Activated T-helper 1 cell treated with anti-CD3 and anti-CD28 coated beads, Interleukin-12 subunit alpha, Interleukin-12 subunit beta, Interleukin-2, Interleukin-4 antibody, amounts not matched to agents 30 ng/mL and 10 ng/mL and 1 ng/mL, durations not matched to agents 14 hours and 24 hours and 36 hours (primary cell): ENCODE measurements around the gene WAC. TPM values are rescaled to one million over a fixed set of nuclear protein-coding genes. Genes with fewer than 3 reads are reported as not detected.
"Not testable (repeated sequence)": the region's sequence is repeated elsewhere in the genome, so short reads cannot be mapped to it uniquely, and the experiment has no call there.

Experiments
- DNase-seq: peaks from one replicate; pipeline ENCODE4 v3.0.0; 2021; ENCODE audit warnings: low spot score
- H3K27ac Mint-ChIP-seq: one replicate; pipeline ENCODE4 v1.8.0; 2021; ENCODE audit warnings: mild to moderate bottlenecking, mixed read lengths
- H3K27me3 Mint-ChIP-seq: one replicate; pipeline ENCODE4 v1.8.0; 2022; ENCODE audit warnings: mild to moderate bottlenecking, moderate library complexity, mixed read lengths; ENCODE audit not compliant: insufficient read depth
- H3K36me3 Mint-ChIP-seq: one replicate; pipeline ENCODE4 v1.8.0; 2021; ENCODE audit warnings: low read depth, mixed read lengths
- H3K4me1 Mint-ChIP-seq: one replicate; pipeline ENCODE4 v1.8.0; 2021; ENCODE audit warnings: low read depth, mixed read lengths
- H3K4me3 Mint-ChIP-seq: one replicate; pipeline ENCODE4 v1.8.0; 2021; ENCODE audit warnings: mild to moderate bottlenecking, moderate library complexity, mixed read lengths
- H3K9me3 Mint-ChIP-seq: one replicate; pipeline ENCODE4 v1.8.0; 2021; ENCODE audit warnings: mixed read lengths
- intact Hi-C: fragments of 100-400 bp; cut with micrococcal nuclease; formaldehyde crosslinking; loops from one replicate; pipeline ENCODE4 v1.15.1; 2024
- total RNA-seq: library from RNA; stranded (reverse); gene quantifications from 2 replicates; pipeline ENCODE4 v1.2.3, GENCODE V29; 2022

WAC gene
- total RNA-seq, 1 donor from 2014 or later: 130 TPM

- Mint-ChIP-seq H3K27ac (no peak overlapping the region), H3K9me3 (no peaks in the 10 kb centered on the region), H3K36me3 (no peaks in the 10 kb centered on the region), H3K27me3 (no peaks in the 10 kb centered on the region), H3K4me1 (no peaks in the 10 kb centered on the region), H3K4me3 (no peak overlapping the region)
- DNase-seq: no peak
- intact Hi-C loops: no loop called here
These were observed 104.4 kb downstream of the WAC start for GRCh38 chr10:28637346-28637745.

DNA sequence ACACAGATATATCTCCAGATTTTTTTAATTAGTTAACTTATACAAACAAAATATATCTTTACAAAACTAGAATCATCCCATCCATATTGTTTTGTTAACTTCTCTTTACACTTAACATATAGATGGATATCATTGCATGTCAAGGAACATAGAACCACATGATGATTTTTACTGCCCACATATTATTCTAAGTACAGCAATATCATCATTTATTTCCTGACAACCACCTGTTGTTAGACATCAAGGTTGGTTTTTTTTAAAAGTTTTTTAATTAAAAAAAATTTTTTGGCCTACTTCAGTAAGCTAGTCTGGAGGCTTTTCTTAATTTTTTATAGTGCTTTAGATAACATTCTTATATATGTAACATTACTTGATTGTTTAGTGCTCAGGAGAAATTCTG, 105.5 kb downstream of the WAC start:
- H3K27me3 Mint-ChIP-seq: no peaks in the 10 kb centered on the region
- DNase-seq: no peak
- H3K4me3 Mint-ChIP-seq: no peak overlapping the region
- no peaks in the 10 kb centered on the region for H3K4me1 Mint-ChIP-seq
- H3K9me3 Mint-ChIP-seq: no peaks in the 10 kb centered on the region
- no peaks in the 10 kb centered on the region for H3K36me3 Mint-ChIP-seq
- intact Hi-C loops: no loop called here
- H3K27ac Mint-ChIP-seq: no peak overlapping the region

DNA sequence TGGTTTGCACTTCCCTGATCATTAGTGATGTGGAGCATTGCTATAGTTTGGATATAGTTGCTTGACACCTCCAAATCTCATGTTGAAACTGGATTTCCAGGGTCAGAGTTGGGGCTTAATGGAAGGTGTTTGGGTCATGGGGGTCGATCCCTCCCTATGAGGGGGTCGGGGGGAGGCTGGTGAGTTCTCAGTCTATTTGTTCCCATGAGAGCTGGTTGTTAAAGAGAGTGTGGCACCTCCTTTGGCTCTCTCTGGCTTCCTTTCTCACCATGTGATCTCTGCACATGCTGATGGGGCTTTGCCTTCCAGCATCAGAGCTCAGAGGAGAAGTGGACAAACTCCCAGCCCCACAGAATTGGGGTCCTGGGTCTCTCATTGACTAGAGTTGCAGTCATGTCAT, 107.6 kb downstream of the WAC start:
- Mint-ChIP-seq H3K4me3 (no peak overlapping the region), H3K4me1 (no peaks in the 10 kb centered on the region), H3K9me3 (no peaks in the 10 kb centered on the region), H3K36me3 (no peaks in the 10 kb centered on the region), H3K27me3 (no peaks in the 10 kb centered on the region), H3K27ac (no peak overlapping the region)
- intact Hi-C loops: no loop called here
- DNase-seq: no peak

DNA sequence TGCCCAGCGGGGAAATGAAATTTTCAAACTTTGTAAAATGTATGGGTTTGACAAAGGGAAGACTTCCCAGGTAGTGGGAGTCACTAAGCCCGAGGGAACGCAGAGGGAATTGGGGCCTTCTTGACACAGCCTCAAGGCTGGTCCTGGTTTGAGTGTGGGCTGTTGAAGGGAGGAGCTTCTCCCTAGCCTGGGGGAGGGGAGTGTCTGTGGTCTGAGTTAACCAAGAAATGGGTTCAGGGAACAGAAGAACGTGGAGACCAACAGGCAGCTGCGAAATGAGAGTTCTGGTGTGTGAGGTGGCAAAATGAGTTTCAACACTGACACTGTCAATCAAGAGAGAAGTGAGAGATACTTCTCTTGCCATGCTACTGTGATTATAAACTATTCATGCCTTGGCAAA, 111.7 kb downstream of the WAC start:
- no peak for DNase-seq
- Mint-ChIP-seq H3K27me3 (no peaks in the 10 kb centered on the region), H3K9me3 (no peaks in the 10 kb centered on the region), H3K27ac (no peak overlapping the region), H3K4me3 (no peak overlapping the region), H3K36me3 (no peaks in the 10 kb centered on the region), H3K4me1 (no peaks in the 10 kb centered on the region)
- intact Hi-C loops: no loop called here

DNA sequence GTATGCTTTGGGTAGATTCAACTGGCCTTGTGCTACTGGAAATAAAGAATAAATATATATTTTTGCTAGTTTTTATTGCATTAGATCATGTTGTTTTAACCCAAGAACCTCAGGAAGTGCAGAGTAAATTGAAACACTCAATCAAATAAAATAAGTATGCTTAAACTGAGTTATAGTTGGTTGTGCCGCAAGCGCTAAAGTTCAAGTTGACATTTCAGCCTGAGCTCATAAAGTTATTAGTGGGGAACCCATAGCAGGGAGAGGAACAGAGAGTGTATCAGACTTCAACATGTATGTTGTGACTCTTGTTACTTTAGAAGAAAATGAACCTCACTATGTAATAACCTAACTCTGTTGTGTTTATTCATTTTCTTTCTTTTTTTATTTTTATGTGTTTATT, 119.2 kb downstream of the WAC start:
- intact Hi-C loops: no loop called here
- no peaks in the 10 kb centered on the region for H3K4me1 Mint-ChIP-seq
- DNase-seq: no peak
- peaks cover 3% of the 10 kb centered on the region for H3K27me3 Mint-ChIP-seq
- no peak overlapping the region for H3K4me3 Mint-ChIP-seq
- H3K36me3 Mint-ChIP-seq: no peaks in the 10 kb centered on the region
- H3K9me3 Mint-ChIP-seq: no peaks in the 10 kb centered on the region
- H3K27ac Mint-ChIP-seq: no peak overlapping the region

DNA sequence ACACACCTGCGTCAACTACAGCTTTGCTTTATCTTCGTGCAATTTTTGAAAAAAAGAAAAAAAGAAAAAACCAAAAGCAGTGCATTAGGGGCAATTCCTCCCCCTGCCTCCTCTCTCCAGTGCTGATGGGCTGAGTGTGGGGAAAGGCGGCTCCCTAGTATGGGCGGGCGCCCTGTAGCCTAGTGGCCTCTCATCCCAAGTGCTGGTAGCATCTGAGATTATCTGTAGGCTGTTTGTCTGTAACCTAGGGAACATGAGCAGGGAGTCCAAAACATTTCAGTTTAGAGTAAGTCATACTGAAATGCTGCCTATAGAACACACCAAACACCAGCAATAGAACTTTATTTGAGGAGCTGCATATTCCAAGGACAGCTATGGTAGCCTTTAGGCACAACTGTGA, 119.8 kb downstream of the WAC start:
- intact Hi-C loops: no loop called here
- no peaks in the 10 kb centered on the region for H3K36me3 Mint-ChIP-seq
- H3K4me3 Mint-ChIP-seq: no peak overlapping the region
- H3K27me3 Mint-ChIP-seq: peaks cover 3% of the 10 kb centered on the region
- no peak for DNase-seq
- no peak overlapping the region for H3K27ac Mint-ChIP-seq
- H3K4me1 Mint-ChIP-seq: no peaks in the 10 kb centered on the region
- no peaks in the 10 kb centered on the region for H3K9me3 Mint-ChIP-seq

- H3K9me3 Mint-ChIP-seq, H3K27me3 Mint-ChIP-seq, H3K4me1 Mint-ChIP-seq, H3K36me3 Mint-ChIP-seq, H3K4me3 Mint-ChIP-seq, DNase-seq, intact Hi-C loops, H3K27ac Mint-ChIP-seq: not testable (repeated sequence)
These were observed 125.9 kb downstream of the WAC start for GRCh38 chr10:28658824-28659223.

DNA sequence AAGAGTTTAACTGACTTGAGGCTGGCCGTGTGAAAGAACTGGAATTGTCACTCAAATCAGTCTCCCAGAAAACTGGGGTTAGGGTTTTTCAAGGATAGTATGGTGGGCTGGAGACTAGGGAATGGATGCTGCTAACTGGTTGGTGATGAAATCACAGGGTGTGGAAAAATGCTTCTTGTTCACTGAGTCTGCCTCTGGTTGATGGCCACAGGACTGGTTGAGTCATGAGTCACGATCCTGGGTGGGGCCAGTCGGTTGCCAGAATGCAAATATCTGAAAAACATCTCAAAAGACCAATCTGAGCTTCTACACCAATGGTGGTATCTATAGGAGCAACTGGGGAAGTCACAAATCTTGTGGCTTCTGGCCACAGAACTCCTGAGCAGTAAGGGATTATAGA, 128.1 kb downstream of the WAC start:
- Mint-ChIP-seq H3K27ac (no peak overlapping the region), H3K27me3 (peaks cover 17% of the 10 kb centered on the region), H3K4me1 (no peaks in the 10 kb centered on the region), H3K9me3 (no peaks in the 10 kb centered on the region), H3K36me3 (no peaks in the 10 kb centered on the region), H3K4me3 (no peak overlapping the region)
- DNase-seq: no peak
- intact Hi-C loops: loop anchor here (5.0 to 10.0 kb wide), 3 partner anchors 226 to 731 kb away; no protein-coding TSS in a partner anchor

GRCh38 chr10:28663576-28664368, 130.9 kb downstream of the WAC start:
- peaks cover 39% of the 10 kb centered on the region for H3K27me3 Mint-ChIP-seq
- H3K4me3 Mint-ChIP-seq: no peak overlapping the region
- no peaks in the 10 kb centered on the region for H3K9me3 Mint-ChIP-seq
- H3K4me1 Mint-ChIP-seq: peaks cover 8% of the 10 kb centered on the region
- H3K27ac Mint-ChIP-seq: no peak overlapping the region
- DNase-seq: peak; percentile 44
- H3K36me3 Mint-ChIP-seq: no peaks in the 10 kb centered on the region
- intact Hi-C loops: loop anchor here (1.0 to 10.0 kb wide), 6 partner anchors 35 to 729 kb away; no protein-coding TSS in a partner anchor

- H3K27ac Mint-ChIP-seq: no peak overlapping the region
- no peaks in the 10 kb centered on the region for H3K36me3 Mint-ChIP-seq
- H3K9me3 Mint-ChIP-seq: no peaks in the 10 kb centered on the region
- DNase-seq: no peak
- peaks cover 45% of the 10 kb centered on the region for H3K27me3 Mint-ChIP-seq
- peaks cover 14% of the 10 kb centered on the region for H3K4me1 Mint-ChIP-seq
- intact Hi-C loops: loop anchor here (1.0 to 10.0 kb wide), 5 partner anchors 223 to 728 kb away; no protein-coding TSS in a partner anchor
- no peak overlapping the region for H3K4me3 Mint-ChIP-seq
These were observed 131.4 kb downstream of the WAC start for GRCh38 chr10:28664369-28664740.

DNA sequence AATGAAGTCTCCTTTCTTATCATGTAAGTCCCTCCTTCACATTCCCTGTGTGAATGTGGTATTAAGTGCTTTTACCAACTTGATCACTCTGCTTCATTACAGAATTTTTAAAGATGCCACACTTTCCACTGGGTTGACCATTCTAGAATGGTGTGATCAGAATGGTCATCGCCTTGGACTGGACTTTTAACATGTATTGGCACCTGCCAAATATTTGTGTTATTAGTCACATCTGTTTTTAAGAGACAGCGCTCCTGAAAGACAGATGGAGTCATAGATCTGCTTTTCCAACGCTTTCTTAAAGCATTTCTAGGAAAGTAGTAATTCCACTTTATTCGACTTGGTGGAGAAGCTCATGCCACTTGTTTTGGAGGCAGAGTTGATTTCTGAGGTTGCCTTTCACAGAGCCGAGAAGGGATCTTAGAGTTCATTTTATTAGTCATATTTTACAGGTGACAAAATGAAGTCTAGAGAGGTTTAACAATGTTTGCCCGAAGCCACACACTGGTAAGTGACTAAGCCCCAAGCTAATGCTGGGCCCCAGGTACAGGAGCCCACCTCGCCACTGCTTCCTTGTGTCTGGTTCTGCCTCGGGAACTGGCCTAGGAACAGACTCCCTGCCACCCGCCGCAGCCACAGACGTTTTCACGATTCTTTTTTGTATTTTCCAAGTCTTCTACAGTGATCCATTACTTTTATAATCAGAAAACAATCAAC, 134.0 kb downstream of the WAC start:
- H3K36me3 Mint-ChIP-seq: no peaks in the 10 kb centered on the region
- no peak overlapping the region for H3K27ac Mint-ChIP-seq
- no peak for DNase-seq
- intact Hi-C loops: loop anchor here (10.0 kb wide), 1 partner anchor 468 kb away; no protein-coding TSS in a partner anchor
- H3K27me3 Mint-ChIP-seq: peaks cover 55% of the 10 kb centered on the region
- peaks cover 16% of the 10 kb centered on the region for H3K4me1 Mint-ChIP-seq
- no peaks in the 10 kb centered on the region for H3K9me3 Mint-ChIP-seq
- H3K4me3 Mint-ChIP-seq: no peak overlapping the region

DNA sequence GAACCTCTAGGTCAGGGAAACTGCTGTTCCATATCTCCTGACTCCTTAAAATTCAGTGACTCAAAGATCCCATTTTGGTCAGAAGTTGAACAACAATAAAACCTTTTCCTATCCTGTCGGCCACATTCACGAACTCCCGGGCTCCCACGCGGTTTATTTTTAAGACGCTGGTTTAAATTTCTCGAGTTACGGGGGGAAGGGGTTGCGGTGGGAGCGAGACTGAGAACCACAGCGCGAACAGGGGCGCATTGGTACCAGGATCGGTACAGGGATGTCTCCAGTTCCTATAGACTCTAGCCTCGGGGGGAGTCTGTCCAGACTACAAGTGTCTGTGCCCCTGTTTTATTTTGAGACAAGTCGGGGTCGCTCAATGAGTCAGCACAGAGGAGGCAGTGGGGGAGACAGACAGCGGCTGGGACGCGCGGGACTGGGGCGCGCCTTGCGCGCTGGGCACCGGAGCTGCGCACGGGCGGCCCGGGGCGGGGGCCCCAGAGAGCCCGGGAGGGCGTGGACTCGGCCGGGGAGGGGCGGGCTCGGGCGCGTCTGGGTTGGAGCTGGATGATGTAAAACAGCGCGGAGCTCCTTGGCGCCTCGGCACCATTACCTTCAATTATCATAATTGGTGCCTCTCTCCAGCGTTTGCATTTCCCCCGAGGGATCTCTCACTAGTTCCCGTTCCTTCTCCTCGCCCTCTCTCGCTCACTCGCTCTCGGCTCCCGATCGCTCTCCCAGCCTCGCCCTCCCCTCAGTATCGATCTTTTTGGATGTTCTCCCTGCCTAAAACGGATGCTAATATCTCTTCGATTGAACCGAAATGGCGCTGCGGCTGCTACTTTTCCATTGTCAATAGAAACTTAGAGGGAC, 135.7 kb downstream of the WAC start:
- intact Hi-C loops: loop anchor here (10.0 kb wide), 1 partner anchor 466 kb away; no protein-coding TSS in a partner anchor
- peaks cover 67% of the 10 kb centered on the region for H3K27me3 Mint-ChIP-seq
- no peaks in the 10 kb centered on the region for H3K36me3 Mint-ChIP-seq

More for the DNA sequence above, 135.7 kb downstream of the WAC start:
- Mint-ChIP-seq H3K9me3 (no peaks in the 10 kb centered on the region), H3K27ac (no peak overlapping the region), H3K4me1 (peaks cover 16% of the 10 kb centered on the region), H3K4me3 (peak overlapping the region; percentile 80)
- DNase-seq: peak; percentile 29
